ENCODE measurements around the gene PDE1C.

Gene PDE1C

DNA sequence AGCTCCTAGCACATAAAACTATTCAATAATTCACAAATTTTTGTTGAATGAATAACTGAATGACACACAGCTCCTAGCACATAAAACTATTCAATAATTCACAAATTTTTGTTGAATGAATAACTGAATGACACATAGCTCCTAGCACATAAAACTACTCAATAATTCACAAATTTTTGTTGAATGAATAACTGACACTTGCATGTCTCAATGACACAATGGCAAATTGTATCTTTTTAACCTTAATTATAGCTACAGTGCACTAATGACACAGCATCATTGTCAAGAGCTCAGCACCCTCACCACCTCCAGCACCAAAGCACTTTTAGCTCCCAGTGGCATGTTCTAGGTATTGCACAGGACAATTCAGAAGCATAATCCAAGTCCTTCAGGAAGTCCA lies 131.6 kb downstream of the PDE1C start:
- DNase-seq (ENCODE audit: low spot score) = no peak

DNA sequence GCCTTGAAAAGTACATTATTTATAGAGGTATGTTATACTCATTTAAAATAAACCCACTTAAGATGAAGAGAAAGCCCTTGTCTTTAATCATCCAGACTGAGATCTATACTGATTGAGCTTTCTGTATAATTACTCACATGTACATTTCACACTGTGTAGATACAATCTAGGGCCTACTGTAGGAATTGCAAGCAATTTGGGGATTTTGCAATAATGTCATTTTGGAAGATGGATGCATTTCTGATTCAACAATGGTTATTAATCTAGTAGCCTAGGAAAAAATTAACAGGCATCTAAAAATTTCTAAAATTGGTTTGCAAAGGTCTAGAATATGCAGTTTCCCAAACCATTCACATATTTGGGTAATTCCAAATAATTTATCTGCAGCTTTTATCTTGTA lies 132.2 kb downstream of the PDE1C start:
- no peak for DNase-seq (ENCODE audit: low spot score)

DNA sequence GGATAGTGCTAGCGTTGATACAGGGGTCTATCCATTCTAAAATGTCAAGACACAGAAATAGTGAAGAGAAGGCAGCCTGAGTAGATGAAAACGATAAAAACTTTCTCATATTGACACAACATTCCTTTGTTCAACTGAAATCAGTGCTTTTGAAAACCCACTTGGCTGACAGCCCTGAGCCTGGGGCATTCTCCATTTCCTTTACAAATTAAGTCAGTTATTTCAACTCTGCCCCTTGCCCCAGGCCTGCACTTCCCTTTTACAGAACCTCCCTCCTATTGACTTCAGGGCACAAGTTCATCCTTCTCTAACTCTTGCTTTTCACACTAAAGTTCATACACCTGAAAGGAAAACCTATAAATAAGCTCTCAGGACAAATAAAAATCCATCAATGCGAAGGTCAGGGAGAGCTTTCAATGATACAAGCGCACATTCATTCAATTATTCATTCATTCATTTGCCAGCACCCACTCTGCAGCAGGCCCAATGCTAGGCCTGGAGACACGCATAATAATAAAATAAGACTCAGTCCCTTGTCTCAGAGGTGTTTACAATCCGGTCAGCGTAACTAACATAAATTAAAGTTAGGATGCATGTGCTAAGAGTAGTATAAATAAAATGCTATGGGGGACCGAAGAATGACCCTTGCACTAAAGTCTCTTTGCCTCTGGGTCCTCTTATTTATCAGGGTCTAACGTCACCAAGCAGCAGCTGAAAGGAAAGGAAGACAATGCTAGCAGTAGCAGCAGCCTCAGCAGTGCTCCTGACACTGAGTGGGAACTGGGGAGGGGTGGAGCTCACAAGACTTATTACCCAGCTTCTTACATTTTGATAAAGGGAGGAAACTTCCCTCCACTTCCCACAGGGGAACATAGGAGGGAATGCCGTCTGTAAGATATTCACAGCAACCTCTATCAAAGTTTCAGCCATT lies 134.8 kb downstream of the PDE1C start:
- DNase-seq (ENCODE audit: low spot score) = no peak

DNA sequence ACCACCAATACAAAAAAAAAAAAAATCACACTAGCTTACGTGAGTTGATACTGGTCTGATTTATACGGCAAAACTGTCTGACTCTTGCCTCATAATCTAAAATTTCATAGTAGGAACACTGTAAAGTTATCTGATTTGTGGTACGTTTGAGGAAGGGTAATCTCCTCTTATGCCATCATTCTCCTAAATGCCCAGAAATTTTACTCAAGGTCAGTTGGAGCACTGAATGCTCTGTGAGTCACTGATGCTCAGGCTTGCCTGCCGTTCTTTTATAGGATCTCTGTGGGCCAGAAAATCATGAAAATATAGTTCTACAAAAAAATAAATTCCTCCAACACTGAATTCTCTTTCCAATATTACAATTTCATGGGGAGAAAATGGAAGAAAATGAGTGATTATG lies 135.7 kb downstream of the PDE1C start:
- no peak for DNase-seq (ENCODE audit: low spot score)

DNA sequence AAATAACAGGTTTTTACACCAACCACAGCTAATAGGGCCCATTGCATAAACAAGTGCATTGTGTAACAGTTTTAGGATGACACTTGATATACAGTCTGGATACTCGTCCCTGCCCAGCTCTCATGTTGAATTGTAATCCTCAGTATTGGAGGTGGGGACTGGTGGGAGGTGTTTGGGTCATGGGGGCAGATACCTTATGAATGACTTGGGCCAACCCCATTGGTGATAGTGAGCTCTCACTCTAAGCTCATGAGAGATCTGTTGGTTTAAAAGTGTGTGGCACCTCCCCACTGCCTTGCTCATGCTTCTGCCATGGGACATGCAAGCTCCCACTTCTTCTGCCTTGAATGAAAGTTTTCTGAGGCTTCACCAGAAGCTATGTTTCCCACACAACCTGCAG lies 136.7 kb downstream of the PDE1C start:
- no peak for DNase-seq (ENCODE audit: low spot score)

DNA sequence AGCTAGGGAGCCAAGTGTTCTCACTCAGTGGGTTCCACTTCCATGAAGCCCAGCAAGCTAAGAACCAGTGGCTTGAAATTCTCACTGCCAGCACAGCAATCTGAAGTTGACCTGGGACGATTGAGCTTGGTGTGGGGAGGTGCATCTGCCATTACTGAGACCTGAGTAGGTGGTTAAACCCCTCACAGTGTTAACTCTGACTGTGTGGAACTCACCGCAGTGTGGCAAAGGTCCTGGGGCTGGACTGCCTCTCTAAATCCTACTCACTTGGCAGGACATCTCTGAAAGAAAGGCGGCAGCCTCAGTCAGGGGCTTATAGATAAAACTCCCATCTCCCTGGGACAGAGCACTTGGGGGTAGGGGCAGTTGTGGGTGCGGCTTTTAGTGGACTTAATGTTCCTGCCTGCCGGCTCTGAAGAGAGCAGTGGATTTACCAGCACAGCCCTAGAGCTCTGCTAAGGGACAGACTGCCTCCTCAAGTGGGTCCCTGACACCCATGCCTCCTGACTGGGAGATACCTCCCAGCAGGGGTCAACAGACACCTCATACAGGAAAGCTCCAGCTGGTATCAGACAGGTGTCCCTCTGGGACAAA lies 143.1 kb downstream of the PDE1C start:
- no peak for DNase-seq (ENCODE audit: low spot score)

DNA sequence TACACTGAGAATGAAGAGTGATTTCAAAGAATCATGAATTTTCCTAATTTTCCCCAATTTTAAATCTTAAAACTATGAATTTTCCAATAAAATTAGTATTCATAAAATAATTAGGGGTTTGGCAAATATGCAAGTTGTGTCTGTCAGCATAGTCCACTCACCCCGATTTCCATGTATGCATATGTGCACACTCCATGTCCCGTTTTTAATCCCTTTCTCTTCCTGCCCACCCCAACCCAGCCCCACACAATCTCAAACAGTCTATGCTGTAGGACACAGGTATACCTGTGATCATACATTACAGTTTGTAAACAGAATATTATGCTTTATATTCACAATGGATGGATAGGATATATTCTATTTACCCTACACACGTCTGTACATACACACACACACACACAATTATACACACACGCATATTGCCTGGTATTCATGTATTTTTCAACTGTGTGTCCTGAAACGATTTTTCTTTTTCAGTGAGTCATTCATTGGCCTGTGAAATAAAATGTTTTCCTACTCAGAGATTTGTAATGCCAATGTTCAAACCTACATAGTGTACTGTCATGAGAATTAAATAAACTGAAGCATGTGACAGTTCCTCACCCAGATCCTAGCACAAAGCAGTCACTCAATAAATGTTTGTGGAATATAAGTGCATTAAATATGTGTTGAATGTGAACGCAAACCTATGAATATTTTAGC lies 144.3 kb downstream of the PDE1C start:
- DNase-seq (ENCODE audit: low spot score) = no peak

DNA sequence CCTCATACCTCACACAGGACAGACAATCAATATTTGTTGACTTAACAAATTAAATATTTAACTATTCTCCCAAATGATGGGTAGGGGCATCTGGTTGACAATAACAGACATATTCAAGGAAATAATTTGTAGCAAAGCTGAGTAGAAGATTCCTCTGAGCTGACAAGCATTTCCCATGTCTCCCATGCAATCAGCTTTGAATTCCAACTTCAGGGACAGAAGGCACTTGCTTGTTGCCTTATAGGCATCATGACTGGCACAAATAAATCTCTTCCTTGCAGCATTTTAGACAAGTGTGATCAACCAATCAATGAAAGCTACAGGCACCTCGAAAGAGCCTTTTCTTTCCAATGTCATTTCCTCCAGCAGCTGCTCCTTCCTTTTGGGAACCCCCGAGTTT lies 146.0 kb downstream of the PDE1C start:
- DNase-seq (ENCODE audit: low spot score) = no peak

DNA sequence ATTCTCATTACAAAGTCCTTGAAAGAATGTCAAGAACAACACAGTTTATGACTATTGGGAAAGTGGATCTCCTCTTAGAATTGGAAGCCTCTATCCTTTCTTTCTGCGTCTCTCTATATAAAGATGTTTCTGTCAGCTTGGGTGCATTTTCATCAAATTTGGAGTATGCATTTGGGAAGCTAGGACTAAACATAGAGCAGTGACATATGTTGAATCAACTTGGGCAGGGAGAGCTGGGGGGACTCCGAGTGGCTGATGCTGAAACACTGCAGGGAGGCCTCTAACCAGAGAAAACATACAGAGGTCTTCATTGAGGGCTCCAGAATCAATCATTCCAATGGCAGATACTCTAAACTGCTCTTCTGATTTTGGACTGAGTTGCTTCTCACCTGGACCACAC lies 147.4 kb downstream of the PDE1C start:
- no peak for DNase-seq (ENCODE audit: low spot score)

DNA sequence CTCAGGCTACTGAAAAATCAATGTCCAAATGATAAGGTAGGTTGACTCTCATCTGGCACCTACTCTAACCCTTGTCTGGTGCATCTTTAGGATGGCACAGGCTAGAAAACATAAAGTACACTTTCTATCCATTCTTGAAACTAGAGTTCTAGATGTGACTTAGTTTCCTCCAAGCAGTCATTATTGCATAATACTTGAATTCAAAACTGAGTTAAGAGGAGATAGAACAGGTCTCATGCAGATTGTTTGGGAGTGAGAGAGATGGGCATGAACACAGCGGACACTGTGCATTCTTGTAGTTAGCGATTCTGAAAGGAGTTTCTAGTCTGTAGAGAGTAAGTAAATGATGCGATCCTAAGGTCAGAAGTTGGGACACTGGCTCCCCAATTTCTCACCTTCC lies 149.2 kb downstream of the PDE1C start:
- DNase-seq (ENCODE audit: low spot score) = no peak

DNA sequence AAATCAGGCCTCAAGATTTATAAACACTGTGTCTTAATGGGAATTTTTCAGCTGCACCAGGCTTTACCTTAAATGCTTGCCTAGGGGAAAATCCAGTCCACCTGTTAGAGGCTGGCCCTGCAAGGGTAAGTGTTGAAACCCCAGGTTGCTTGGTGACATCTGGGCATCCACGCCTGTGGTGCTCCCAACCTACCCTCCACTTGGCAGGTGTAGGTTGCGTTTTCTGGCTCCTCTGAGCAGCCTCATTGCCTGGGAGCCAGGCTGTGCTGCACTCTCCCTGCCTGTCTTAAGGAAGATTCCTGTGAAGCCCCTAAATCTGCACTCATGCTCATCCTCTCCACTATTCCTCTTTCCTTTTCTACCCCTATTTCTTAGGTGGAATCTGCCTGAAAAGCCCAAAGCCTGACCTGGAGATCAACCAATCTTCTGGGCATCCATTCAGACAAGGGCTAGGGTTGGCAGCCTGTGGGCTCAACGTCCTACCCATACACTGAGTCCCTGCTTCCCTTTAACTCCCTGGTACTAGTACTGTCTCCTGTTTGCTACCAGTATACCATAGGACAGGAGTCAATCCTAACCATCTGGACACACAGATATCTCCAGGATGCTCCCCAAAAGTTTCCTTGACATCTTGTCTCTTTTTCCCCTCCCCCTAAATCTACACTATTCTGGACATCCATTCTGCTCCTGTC lies 150.4 kb downstream of the PDE1C start:
- no peak for DNase-seq (ENCODE audit: low spot score)

DNA sequence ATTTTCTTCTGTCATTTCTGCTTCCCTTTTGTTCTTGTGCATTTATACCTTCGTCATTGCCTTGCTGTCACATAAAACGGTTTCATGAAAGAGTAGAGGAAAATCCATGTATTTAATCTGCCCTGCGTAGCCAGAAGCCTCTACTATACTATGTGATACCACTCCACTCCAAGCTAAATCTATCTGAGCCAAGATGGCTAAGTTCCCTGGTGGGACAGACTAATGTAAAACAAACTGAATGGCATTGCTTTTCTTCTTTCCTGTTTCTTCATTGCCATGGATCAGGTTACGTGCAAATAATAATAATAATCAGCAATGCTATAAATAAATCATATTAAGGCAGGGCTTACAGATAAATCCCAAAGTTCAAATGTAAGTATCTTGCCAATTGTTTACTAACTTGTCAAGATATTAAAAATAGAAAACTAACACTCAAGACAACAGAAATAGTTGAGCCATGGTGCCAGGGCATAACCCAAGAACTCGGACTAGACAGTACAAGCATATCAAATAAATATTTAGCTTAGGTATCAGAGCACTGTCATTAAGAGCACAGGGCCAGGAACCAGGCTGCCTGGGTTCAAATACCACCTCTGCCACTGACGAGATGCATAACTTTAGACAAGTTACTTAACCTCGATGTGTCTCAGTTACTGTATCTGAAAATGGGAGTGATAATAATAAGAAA lies 151.4 kb downstream of the PDE1C start:
- DNase-seq (ENCODE audit: low spot score) = no peak

DNA sequence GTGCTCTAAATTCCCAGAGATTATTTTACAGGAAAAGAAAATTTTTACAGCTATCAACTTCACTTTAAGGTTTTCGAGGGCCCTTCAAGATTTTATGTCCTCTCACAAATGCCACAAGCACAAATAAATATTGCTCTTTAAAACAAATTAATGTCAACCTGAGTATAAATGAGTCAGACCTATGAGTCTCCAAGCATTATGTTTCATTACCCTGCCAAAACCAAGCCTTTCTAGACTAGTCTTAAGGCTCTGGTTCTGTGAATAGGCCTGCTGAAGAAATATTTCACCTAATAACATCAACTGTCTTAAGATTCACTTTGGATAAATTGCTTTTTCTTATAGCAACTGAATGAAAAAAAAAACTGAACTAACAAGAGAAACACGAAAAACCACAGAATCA lies 153.0 kb downstream of the PDE1C start:
- no peak for DNase-seq (ENCODE audit: low spot score)

DNA sequence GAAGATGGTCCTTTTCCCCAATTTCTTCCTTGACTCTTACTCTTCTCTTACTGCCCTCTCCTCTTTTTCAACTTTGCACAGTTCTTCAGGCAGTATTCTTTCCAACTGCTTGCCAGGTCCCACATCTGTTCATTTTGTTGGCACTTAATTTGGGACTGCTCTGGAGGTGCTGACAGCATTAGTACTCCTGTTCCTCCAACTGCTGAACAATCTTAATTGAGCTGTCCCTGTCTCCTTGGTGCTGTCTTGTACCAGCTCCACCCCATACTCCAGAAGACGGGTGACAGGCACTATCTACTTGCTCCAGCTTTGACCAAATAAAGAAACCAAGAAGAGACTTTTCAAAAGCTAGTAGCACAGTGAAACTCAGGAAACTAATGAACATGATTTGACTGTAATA lies 160.0 kb downstream of the PDE1C start:
- no peak for DNase-seq (ENCODE audit: low spot score)

DNA sequence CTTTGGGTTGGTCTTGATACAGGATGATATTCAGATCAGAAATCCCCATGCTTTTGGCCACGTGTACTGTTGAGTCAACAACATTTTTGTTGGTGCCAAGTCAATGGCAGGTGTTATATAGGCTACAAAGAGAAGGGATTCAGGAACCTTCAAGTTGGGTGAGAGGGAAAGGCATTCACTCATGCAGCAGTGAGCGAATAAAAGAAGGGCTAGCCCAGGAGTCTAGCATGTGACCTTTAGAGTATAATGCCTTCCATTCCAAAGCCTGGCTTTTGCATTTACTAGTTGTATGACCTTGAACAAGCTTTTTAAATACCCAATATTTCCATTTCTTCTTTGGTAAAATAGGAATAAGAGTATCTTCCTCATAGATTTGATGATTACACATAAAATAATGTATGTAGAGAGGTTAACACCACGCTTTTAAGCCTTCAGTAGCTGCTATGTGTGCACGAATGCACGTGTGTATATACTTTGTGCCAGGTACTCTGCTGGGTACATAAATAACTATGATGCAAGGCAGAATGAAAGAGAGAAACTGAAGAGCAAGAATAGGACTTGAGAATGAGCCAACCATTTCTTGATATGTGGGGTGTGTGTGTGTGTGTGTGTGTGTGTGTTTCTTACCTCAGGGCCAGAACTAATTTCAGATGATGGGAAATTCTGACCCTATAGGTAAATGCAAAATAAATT lies 163.6 kb downstream of the PDE1C start:
- no peak for DNase-seq (ENCODE audit: low spot score)

DNA sequence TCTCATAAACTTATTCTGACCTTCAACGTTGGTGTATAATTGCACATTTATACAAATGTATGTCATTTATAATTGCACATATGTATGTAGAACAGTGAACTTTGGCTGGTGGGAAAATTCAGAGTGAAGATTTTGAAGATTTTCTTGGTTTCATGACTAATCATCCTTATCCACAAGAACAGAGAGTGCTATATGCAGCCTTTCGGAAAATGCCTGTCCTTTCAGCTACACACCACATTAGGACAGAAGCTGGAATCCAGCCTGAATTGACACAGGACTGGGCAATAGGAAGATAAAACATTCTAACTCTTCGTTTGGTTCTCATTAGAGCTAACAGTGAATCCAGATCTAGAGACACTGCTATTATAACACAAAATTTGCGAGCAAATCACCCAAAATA lies 166.2 kb downstream of the PDE1C start:
- DNase-seq (ENCODE audit: low spot score) = no peak

DNA sequence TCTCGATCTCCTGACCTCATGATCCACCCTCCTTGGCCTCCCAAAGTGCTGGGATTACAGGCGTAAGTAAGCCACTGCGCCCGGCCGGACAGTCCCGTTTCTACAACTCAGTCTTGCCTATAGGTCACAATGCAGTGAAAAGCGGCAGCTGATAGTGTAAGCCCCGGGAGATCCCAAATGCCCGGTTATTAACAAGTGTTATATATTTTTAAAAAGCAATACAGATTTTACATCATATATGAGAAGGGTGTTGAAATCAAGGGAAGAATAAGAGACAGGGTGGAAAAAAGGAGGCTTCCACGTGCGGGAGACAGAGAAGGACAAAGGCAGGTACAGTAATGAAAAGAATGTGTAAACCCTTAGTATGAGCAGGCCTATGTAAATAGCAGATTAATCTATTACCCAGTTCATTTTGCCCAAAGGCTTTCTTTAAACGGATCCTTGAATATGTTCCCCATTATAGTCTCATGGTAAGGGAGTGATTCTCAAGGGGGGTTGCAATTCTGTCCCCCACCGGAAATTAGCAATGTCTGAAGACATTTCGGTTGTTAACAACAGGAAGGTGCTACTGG lies 170.8 kb downstream of the PDE1C start:
- no peak for DNase-seq (ENCODE audit: low spot score)

DNA sequence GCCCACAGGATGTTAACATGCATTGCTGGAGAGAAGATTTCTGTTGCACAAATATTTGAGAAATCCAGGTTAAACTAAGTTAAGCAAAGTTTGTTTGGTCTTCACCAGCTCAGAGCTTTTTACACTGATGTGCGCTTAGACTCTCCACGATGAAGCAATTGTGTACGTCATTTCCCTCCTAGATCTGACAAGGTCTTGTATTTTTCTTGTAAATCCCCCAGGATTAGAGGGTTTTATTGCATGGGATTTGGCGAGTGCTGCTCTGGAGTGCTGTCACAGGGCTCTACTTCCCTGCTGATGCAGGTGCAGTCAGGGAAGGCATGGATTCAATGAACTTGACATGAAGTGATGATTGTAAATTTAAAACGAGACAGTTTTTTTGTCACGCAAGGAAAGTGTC lies 173.3 kb downstream of the PDE1C start:
- no peak for DNase-seq (ENCODE audit: low spot score)

DNA sequence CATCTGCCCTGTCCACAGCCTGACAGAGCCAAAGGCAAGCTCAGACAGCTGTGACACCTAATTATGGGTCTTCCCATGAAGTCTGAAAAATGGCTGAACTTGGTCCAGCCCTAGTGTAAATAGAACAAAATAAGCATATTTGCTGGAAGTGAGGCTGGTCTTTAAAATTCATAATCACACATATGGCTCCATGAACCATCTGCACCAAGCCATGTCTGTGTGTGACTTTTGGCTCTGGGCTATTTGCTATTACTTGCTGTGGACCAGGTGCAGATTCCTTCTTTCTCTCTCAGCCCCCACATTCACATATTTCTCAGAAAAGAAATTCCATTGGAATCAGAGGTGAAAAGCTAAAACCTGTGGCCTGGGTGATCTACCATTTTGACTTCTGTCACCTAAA lies 175.9 kb downstream of the PDE1C start:
- DNase-seq (ENCODE audit: low spot score) = no peak

DNA sequence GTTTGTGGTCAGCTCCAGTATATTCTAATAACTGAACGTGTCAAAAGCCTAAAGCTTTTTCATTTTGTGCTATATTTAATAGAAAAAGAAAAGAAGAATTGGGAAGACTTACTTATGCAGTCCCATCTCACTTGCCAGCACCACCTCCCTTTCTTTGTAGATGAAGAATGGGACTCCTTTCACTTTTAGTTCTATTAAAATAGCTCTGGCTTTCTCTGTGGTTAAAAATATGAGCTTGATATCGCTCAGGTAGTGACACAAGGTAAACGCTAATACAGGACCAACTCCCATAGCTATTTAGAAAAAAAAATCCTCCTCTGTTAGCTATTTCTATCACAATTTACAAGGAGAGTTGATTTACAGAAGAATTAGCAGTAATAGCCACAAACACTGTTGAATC lies 176.8 kb downstream of the PDE1C start:
- DNase-seq (ENCODE audit: low spot score) = no peak

Measured in D341Med (cell line).